Osteoblast (primary cell): ENCODE data around the gene GSE1. TPM values are rescaled to one million over a fixed set of nuclear protein-coding genes. Genes with fewer than 3 reads are reported as not detected.

ENCODE experiments used
- DNase-seq: peaks from one replicate; pipeline ENCODE4 v3.0.0; 2011; ENCODE audit warnings: low spot score, mixed read lengths; ENCODE audit not compliant: insufficient read length; ENCODE audit errors: missing footprints
- H2AFZ ChIP-seq: 2 replicates; pipeline ENCODE4 v1.6.0; 2011; ENCODE audit warnings: mild to moderate bottlenecking, low read length
- H3K27ac ChIP-seq: 2 replicates; pipeline ENCODE4 v1.5.1; 2011; ENCODE audit warnings: mild to moderate bottlenecking, low read depth, low read length, moderate library complexity
- H3K27me3 ChIP-seq: 2 replicates; pipeline ENCODE4 v1.6.0; 2012; ENCODE audit warnings: mild to moderate bottlenecking, control low read depth, inconsistent platforms, low read length, moderate library complexity; ENCODE audit not compliant: insufficient read depth
- H3K36me3 ChIP-seq: 2 replicates; pipeline ENCODE4 v1.5.1; 2011; ENCODE audit warnings: mild to moderate bottlenecking, low read length, control low read depth, moderate library complexity; ENCODE audit not compliant: insufficient read depth
- H3K4me1 ChIP-seq: 2 replicates; pipeline ENCODE4 v1.5.1; 2011; ENCODE audit warnings: mild to moderate bottlenecking, low read length, control low read depth, moderate library complexity; ENCODE audit not compliant: insufficient read depth
- H3K4me2 ChIP-seq: 2 replicates; pipeline ENCODE4 v1.6.0; 2011; ENCODE audit warnings: mild to moderate bottlenecking, low read length; ENCODE audit not compliant: insufficient read depth
- H3K4me3 ChIP-seq: fragments of 200-600 bp; sonication (generic); 3 replicates; pipeline ENCODE4 v1.5.1; 2012; ENCODE audit warnings: mild to moderate bottlenecking, low read length, inconsistent platforms; ENCODE audit not compliant: insufficient read depth
- H3K79me2 ChIP-seq: 2 replicates; pipeline ENCODE4 v1.6.0; 2012; ENCODE audit warnings: mild to moderate bottlenecking, low read length, control low read depth, inconsistent platforms; ENCODE audit not compliant: insufficient read depth
- H3K9me3 ChIP-seq: 2 replicates; pipeline ENCODE4 v1.5.1; 2011; ENCODE audit warnings: low read depth, low read length, control low read depth
- H4K20me1 ChIP-seq: 2 replicates; pipeline ENCODE4 v1.6.0; 2012; ENCODE audit warnings: mild to moderate bottlenecking, low read length, control low read depth; ENCODE audit not compliant: insufficient read depth
- total RNA-seq: library from RNA; depleted of rRNA; stranded (reverse); fragments of >200 nt; gene quantifications from 2 replicates; pipeline ENCODE4 v1.2.3, GENCODE V29; 2012
- TF ChIP-seq, protein P1 (sequence below): IDR thresholded peaks from 2 replicates; pipeline ENCODE4 v1.5.1; 2011; ENCODE audit warnings: mild to moderate bottlenecking, low read depth, low read length, moderate library complexity; ENCODE audit errors: extremely low read depth

The GSE1 gene
- total RNA-seq, 1 donor = 49.6 TPM

- Histone ChIP-seq H3K79me2 (no peaks in the 10 kb centered on the region), H4K20me1 (peaks cover 6% of the 10 kb centered on the region), H3K4me3 (no peak overlapping the region), H3K36me3 (no peaks in the 10 kb centered on the region), H3K9me3 (peaks cover 3% of the 10 kb centered on the region), H3K4me1 (no peaks in the 10 kb centered on the region), H3K27me3 (no peaks in the 10 kb centered on the region), H3K4me2 (no peak overlapping the region), H2AFZ (no peak overlapping the region), H3K27ac (no peak overlapping the region)
- DNase-seq = peak; percentile 73
- TF ChIP-seq, protein P1, sequence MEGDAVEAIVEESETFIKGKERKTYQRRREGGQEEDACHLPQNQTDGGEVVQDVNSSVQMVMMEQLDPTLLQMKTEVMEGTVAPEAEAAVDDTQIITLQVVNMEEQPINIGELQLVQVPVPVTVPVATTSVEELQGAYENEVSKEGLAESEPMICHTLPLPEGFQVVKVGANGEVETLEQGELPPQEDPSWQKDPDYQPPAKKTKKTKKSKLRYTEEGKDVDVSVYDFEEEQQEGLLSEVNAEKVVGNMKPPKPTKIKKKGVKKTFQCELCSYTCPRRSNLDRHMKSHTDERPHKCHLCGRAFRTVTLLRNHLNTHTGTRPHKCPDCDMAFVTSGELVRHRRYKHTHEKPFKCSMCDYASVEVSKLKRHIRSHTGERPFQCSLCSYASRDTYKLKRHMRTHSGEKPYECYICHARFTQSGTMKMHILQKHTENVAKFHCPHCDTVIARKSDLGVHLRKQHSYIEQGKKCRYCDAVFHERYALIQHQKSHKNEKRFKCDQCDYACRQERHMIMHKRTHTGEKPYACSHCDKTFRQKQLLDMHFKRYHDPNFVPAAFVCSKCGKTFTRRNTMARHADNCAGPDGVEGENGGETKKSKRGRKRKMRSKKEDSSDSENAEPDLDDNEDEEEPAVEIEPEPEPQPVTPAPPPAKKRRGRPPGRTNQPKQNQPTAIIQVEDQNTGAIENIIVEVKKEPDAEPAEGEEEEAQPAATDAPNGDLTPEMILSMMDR = no peak
Measured at GRCh38 chr16:85716022-85716679, 103.0 kb downstream of the GSE1 start.

DNA sequence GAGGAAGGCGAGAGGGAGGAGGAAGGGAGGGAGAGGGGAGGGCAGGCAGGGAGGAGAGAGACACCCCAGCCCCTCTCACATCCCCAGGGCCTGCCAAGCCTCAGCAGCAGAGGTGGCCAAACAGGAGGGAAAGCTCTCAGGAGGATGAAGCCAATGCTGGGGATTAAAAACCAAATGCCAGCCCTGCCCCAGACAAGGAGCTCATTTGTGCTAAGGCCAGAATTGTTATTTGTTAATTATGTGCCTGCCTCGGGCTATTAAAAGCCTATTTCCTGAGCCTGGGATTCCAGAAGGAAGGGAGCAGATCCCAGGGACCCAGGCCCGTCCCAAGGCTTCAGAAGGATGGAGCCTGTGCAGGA is 103.5 kb downstream of the GSE1 start:
- Histone ChIP-seq H3K79me2 (no peaks in the 10 kb centered on the region), H3K9me3 (peaks cover 3% of the 10 kb centered on the region), H3K27ac (no peak overlapping the region), H3K36me3 (no peaks in the 10 kb centered on the region), H3K4me1 (no peaks in the 10 kb centered on the region), H3K27me3 (no peaks in the 10 kb centered on the region), H4K20me1 (peaks cover 6% of the 10 kb centered on the region), H3K4me3 (no peak overlapping the region), H2AFZ (no peak overlapping the region), H3K4me2 (no peak overlapping the region)
- peak; percentile 21 for DNase-seq
- TF ChIP-seq, protein P1 = no peak

- Histone ChIP-seq H3K4me3 (no peak overlapping the region), H3K9me3 (no peaks in the 10 kb centered on the region), H3K4me2 (peak overlapping the region; percentile 28), H3K27ac (no peak overlapping the region), H3K27me3 (no peaks in the 10 kb centered on the region), H3K4me1 (no peaks in the 10 kb centered on the region), H2AFZ (no peak overlapping the region), H3K36me3 (no peaks in the 10 kb centered on the region), H4K20me1 (peaks cover 6% of the 10 kb centered on the region), H3K79me2 (no peaks in the 10 kb centered on the region)
- TF ChIP-seq, protein P1 = peak; percentile 67
- peak; percentile 96 for DNase-seq
Measured at GRCh38 chr16:85717393-85718152, 104.5 kb downstream of the GSE1 start.

DNA sequence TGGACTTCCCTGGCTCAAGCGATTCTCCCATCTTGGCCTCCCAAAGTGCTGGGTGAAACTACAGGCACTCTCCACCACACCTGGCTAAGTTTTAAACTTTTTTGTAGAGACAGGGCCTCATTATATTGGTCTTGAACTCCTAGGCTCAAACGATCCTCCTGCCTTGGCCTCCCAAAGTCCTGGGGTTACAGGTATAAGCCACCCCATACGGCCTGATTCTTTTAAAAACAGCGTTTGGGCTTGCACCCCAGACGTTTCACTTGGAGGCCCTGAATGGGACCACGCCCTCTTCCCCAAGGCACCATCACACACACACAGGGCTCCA is 105.0 kb downstream of the GSE1 start:
- Histone ChIP-seq H3K4me1 (no peaks in the 10 kb centered on the region), H3K27ac (no peak overlapping the region), H3K36me3 (no peaks in the 10 kb centered on the region), H3K9me3 (no peaks in the 10 kb centered on the region), H3K79me2 (no peaks in the 10 kb centered on the region), H4K20me1 (peaks cover 6% of the 10 kb centered on the region), H2AFZ (no peak overlapping the region), H3K4me3 (no peak overlapping the region), H3K27me3 (no peaks in the 10 kb centered on the region), H3K4me2 (peak overlapping the region; percentile 28)
- TF ChIP-seq, protein P1 = no peak
- no peak for DNase-seq
